ENCODE measurements around the gene SAG.

The SAG gene

GRCh38 chr2:233290051-233290845, 17.4 kb upstream of the SAG start:
- no peak for DNase-seq (ENCODE audit: low spot score)
- TF ChIP-seq, protein P1, sequence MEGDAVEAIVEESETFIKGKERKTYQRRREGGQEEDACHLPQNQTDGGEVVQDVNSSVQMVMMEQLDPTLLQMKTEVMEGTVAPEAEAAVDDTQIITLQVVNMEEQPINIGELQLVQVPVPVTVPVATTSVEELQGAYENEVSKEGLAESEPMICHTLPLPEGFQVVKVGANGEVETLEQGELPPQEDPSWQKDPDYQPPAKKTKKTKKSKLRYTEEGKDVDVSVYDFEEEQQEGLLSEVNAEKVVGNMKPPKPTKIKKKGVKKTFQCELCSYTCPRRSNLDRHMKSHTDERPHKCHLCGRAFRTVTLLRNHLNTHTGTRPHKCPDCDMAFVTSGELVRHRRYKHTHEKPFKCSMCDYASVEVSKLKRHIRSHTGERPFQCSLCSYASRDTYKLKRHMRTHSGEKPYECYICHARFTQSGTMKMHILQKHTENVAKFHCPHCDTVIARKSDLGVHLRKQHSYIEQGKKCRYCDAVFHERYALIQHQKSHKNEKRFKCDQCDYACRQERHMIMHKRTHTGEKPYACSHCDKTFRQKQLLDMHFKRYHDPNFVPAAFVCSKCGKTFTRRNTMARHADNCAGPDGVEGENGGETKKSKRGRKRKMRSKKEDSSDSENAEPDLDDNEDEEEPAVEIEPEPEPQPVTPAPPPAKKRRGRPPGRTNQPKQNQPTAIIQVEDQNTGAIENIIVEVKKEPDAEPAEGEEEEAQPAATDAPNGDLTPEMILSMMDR (IDR thresholded peaks at IDR 0.05; ENCODE audit: extremely low read depth, insufficient read depth, missing control alignments), result no peak
- in situ Hi-C loops (cut with MboI; ENCODE audit: low pct_unique_long_range_greater_than_20kb, low sequenced_read_pairs, unreplicated experiment), result no loop called here

DNA sequence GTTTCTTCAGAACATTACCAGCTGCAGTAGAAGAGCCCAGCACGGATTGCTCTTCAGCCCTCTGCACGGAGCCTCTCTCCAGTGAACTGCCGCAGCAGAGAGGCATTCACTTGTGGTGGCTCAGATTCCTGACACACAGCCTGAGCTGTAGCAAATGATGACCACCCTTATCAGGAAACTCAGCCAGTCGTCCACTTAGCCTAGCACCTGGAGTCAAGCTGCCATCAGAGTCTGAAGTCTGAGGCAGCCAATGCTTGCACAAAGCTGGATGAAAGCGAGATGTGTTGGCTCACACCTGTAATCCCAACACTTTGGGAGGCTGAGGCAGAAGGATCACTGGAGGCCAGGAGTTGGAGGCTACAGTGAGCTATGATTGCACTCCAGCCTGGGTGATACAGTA, 11.7 kb upstream of the SAG start:
- in situ Hi-C loops (cut with MboI; ENCODE audit: low pct_unique_long_range_greater_than_20kb, low sequenced_read_pairs, unreplicated experiment), result no loop called here

GRCh38 chr2:233297076-233297475, 10.5 kb upstream of the SAG start:
- TF ChIP-seq, protein P1 (IDR thresholded peaks at IDR 0.05; ENCODE audit: extremely low read depth, insufficient read depth, missing control alignments), result no peak
- in situ Hi-C loops (cut with MboI; ENCODE audit: low pct_unique_long_range_greater_than_20kb, low sequenced_read_pairs, unreplicated experiment), result no loop called here

More for the DNA sequence above, 11.7 kb upstream of the SAG start:
- TF ChIP-seq, protein P1 (IDR thresholded peaks at IDR 0.05; ENCODE audit: extremely low read depth, insufficient read depth, missing control alignments), result no peak
- DNase-seq (ENCODE audit: low spot score), result no peak

GRCh38 chr2:233300401-233300800, 7.2 kb upstream of the SAG start:
- DNase-seq (ENCODE audit: low spot score), result no peak
- TF ChIP-seq, protein P1 (IDR thresholded peaks at IDR 0.05; ENCODE audit: extremely low read depth, insufficient read depth, missing control alignments), result no peak
- in situ Hi-C loops (cut with MboI; ENCODE audit: low pct_unique_long_range_greater_than_20kb, low sequenced_read_pairs, unreplicated experiment), result no loop called here

More at GRCh38 chr2:233297076-233297475, 10.5 kb upstream of the SAG start:
- DNase-seq (ENCODE audit: low spot score), result no peak

- TF ChIP-seq, protein P1 (IDR thresholded peaks at IDR 0.05; ENCODE audit: extremely low read depth, insufficient read depth, missing control alignments), result no peak
- in situ Hi-C loops (cut with MboI; ENCODE audit: low pct_unique_long_range_greater_than_20kb, low sequenced_read_pairs, unreplicated experiment), result no loop called here
These were observed 6.4 kb upstream of the SAG start for GRCh38 chr2:233301248-233301647.

DNA sequence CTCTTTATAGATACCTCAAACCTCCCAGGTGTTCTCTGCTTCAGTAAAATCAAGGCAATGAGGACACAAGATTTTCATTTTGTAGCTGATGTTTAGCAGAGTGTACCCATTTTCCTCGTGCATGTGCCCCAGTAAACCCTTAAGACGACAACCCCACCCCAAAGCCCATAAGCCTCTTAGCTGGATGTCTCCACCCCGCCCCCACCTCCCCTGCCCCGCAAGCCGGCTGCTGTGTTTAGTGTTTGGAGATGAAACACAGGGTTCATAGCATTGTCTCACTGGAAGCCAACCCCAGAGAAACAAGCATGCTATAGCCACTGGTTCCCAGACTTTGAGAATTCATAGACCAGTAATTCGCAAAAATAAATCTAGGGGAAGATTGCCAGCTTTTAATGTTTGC, 5.8 kb upstream of the SAG start:
- TF ChIP-seq, protein P1 (IDR thresholded peaks at IDR 0.05; ENCODE audit: extremely low read depth, insufficient read depth, missing control alignments), result no peak
- no peak for DNase-seq (ENCODE audit: low spot score)
- in situ Hi-C loops (cut with MboI; ENCODE audit: low pct_unique_long_range_greater_than_20kb, low sequenced_read_pairs, unreplicated experiment), result no loop called here

More at GRCh38 chr2:233301248-233301647, 6.4 kb upstream of the SAG start:
- no peak for DNase-seq (ENCODE audit: low spot score)
